HepG2 (cell line): ENCODE data around the gene MIPEP.

ENCODE experiments used
- CBFB ChIP-seq: sonication (generic); formaldehyde crosslinking; IDR thresholded peaks from 2 replicates; pipeline ENCODE4 v1.4.0; 2020; ENCODE audit warnings: missing genetic modification reagents
- EP300 ChIP-seq, 3 experiments: sonication (generic) in 1 of 3; formaldehyde crosslinking in 1 of 3; IDR thresholded peaks; 2 replicates each; pipeline versions ENCODE4 v1.5.1 to v1.6.1; 2011 to 2020; ENCODE audit warnings: low read depth in 2 of 3, low read length in 2 of 3, borderline replicate concordance in 1 of 3, improper control_type of control experiment in 1 of 3, mild to moderate bottlenecking in 1 of 3, missing genetic modification reagents in 1 of 3, moderate library complexity in 1 of 3
- FOXM1 ChIP-seq: sonication (generic); formaldehyde crosslinking; IDR thresholded peaks from 2 replicates; pipeline ENCODE4 v1.5.0; 2020; ENCODE audit warnings: missing genetic modification reagents
- REST ChIP-seq, 2 experiments: IDR thresholded peaks; 2 replicates each; pipeline ENCODE4 v1.6.1; 2011 to 2012; ENCODE audit warnings: low read length in 2 of 2, borderline replicate concordance in 1 of 2, low read depth in 1 of 2, mild to moderate bottlenecking in 1 of 2, moderate library complexity in 1 of 2
- SMAD1 ChIP-seq: sonication (generic); formaldehyde crosslinking; IDR thresholded peaks from 2 replicates; pipeline ENCODE4 v1.4.0; 2020; ENCODE audit warnings: missing genetic modification reagents, low read depth, mild to moderate bottlenecking, borderline replicate concordance
- SYNCRIP ChIP-seq: fragments of 200-400 bp; formaldehyde crosslinking; IDR thresholded peaks from 2 replicates; pipeline ENCODE4 v1.6.1; 2018; ENCODE audit warnings: mild to moderate bottlenecking, low read depth, low read length; ENCODE audit not compliant: insufficient read depth
- ZNF234 ChIP-seq: sonication (generic); formaldehyde crosslinking; conservative IDR thresholded peaks from 2 replicates; pipeline ENCODE4 v1.5.1; 2020; ENCODE audit warnings: mild to moderate bottlenecking, missing genetic modification reagents

DNA sequence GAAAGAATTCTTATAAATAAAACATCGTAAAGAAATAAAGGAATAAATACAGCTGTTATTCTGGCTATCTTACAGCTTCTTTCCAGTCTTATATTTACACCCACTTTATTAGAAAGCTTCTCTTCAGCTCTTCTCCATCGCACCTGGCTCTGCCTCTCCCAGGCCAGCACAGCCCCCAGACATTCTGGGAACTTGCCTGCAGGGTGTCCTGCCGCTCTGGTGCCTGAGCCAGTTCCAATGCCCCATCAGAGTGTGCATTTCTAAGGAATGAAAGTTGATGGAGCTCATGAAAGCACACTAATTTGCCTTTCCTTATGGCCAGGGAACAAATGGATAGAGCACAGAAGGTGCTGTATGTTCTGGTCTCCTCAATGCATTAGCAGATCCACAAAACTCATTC, 68.7 kb downstream of the MIPEP start:
- no peak for TF ChIP-seq FOXM1 (CRISPR knock-in tag)
- no peak for TF ChIP-seq CBFB (CRISPR knock-in tag)
- no peak for TF ChIP-seq REST (IDR thresholded peaks at IDR 0.05; ENCODE audit: borderline replicate concordance in 1 of 2, low read depth in 1 of 2, low read length in 2 of 2)
- TF ChIP-seq EP300 (IDR thresholded peaks at IDR 0.05; ENCODE audit: low read depth in 2 of 2, low read length in 2 of 2): no peak
- TF ChIP-seq EP300 (CRISPR knock-in tag; IDR thresholded peaks at IDR 0.05; ENCODE audit: borderline replicate concordance): no peak
- TF ChIP-seq SMAD1 (CRISPR knock-in tag): no peak
- no peak for TF ChIP-seq ZNF234 (CRISPR knock-in tag)
- TF ChIP-seq SYNCRIP: no peak
